Measurements from ENCODE around the gene IZUMO2. TPM values are rescaled to one million over a fixed set of nuclear protein-coding genes. Genes with fewer than 3 reads are reported as not detected.

Gene IZUMO2
- total RNA-seq (not detected in 2 replicates), polyA plus RNA-seq (not detected in 2 replicates)

DNA sequence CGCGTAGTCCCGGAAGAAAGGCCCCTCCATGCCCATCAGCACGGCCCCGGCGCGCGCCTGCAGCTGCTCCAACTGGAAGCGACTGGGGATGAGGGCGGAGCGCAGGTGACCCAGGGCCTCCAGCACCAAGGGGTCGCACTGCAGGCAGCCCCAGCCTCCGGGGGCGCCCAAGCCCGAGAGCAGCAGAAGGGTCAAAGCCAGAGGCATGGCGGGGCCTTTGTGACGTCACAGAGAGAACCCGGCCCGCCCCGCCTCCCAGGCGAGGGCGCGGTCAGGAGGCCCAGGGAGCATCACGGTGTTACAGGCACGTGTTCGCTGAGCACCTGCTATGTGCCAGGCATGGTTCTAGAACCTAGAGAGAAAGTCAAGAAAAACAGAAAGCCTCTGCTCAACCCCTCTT lies at the start of gene IZUMO2:
Gene IZUMO2 (minus strand): TSS at position 294 of the 400 bp plus-strand sequence. CDS start 87 bp downstream, at position 207.
- H3K27ac ChIP-seq: no peak within 1 kb of the TSS
- no peaks in the 10 kb centered on the region for H4K20me1 ChIP-seq (ENCODE audit: insufficient read depth, poor library complexity, severe bottlenecking)
- no peaks in the 10 kb centered on the region for H3K36me3 ChIP-seq (replicated peaks; ENCODE audit: insufficient read depth, low read depth)
- H3K79me2 ChIP-seq: no peaks in the 10 kb centered on the region
- DNase-seq (ENCODE audit: low spot score): no peak
- TF ChIP-seq EZH2phosphoT487 (IDR thresholded peaks at IDR 0.05; ENCODE audit: low read depth, severe bottlenecking, unreplicated experiment) (no peak), EZH2 (IDR thresholded peaks at IDR 0.05; ENCODE audit: borderline replicate concordance) (no peak), CTCF (IDR thresholded peaks at IDR 0.05; ENCODE audit: poor library complexity) (no peak)
- no peak within 1 kb of the TSS for H2AFZ ChIP-seq
- no peak within 1 kb of the TSS for H3K4me3 ChIP-seq
- no peaks in the 10 kb centered on the region for H3K9me2 ChIP-seq (replicated peaks; ENCODE audit: insufficient read depth)
- H3K27me3 ChIP-seq: no peaks in the 10 kb centered on the region
- H3K9me3 ChIP-seq (ENCODE audit: low read depth): no peaks in the 10 kb centered on the region
- 67% methylated on average over 26 of the region's 26 CpGs for WGBS (ENCODE audit: low lambda C conversion rate, missing lambda C conversion rate)
- H3K4me2 ChIP-seq: no peak within 1 kb of the TSS
- no peaks in the 10 kb centered on the region for H3K4me1 ChIP-seq (ENCODE audit: insufficient read depth)

DNA sequence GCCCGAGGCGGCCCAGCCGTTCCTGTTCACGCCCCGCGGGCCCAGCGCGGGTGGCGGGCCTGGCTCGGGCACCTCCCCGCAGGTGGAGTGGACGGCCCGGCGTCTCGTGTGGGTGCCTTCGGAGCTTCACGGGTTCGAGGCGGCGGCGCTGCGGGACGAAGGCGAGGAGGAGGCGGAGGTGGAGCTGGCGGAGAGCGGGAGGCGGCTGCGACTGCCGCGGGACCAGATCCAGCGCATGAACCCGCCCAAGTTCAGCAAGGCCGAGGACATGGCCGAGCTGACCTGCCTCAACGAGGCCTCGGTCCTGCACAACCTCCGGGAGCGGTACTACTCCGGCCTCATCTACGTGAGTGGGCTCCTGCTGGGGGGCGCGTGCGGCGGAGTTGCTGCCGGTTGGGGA lies 47.3 kb upstream of the IZUMO2 start:
- Histone ChIP-seq H3K9me2 (replicated peaks; ENCODE audit: insufficient read depth) (no peaks in the 10 kb centered on the region), H3K4me3 (no peak overlapping the region), H3K27me3 (no peaks in the 10 kb centered on the region), H3K9me3 (ENCODE audit: low read depth) (no peaks in the 10 kb centered on the region), H3K79me2 (peaks cover 10% of the 10 kb centered on the region), H3K4me2 (no peak overlapping the region), H4K20me1 (ENCODE audit: insufficient read depth, poor library complexity, severe bottlenecking) (no peaks in the 10 kb centered on the region), H3K36me3 (replicated peaks; ENCODE audit: insufficient read depth, low read depth) (no peaks in the 10 kb centered on the region), H3K27ac (no peak overlapping the region), H3K4me1 (ENCODE audit: insufficient read depth) (no peaks in the 10 kb centered on the region), H2AFZ (no peak overlapping the region)
- no peak for DNase-seq (ENCODE audit: low spot score)
- no peak for TF ChIP-seq CTCF (IDR thresholded peaks at IDR 0.05; ENCODE audit: poor library complexity)
- no peak for TF ChIP-seq EZH2phosphoT487 (IDR thresholded peaks at IDR 0.05; ENCODE audit: low read depth, severe bottlenecking, unreplicated experiment)
- no peak for TF ChIP-seq EZH2 (IDR thresholded peaks at IDR 0.05; ENCODE audit: borderline replicate concordance)
- WGBS (ENCODE audit: low lambda C conversion rate, missing lambda C conversion rate): 99% methylated on average over 39 of the region's 46 CpGs

DNA sequence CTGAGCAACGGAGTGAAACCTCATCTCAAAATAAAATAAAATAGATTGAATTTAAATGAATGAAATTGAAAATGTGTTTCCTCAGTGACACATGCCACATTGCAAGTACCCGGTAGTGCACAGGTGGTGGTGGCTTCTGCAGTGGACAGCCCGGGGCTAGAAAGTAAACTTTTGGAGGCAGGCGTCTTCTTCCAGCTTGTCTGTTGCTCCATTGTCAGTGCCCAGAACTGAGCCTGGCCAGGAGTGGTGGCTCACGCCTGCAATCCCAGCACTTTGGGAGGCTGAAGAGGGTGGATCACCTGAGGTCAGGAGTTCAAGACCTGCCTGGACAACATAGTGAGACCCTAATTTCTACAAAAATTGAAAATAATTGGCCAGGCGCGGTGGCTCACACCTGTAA lies 46.0 kb upstream of the IZUMO2 start:
- H3K4me1 ChIP-seq (ENCODE audit: insufficient read depth): peaks cover 9% of the 10 kb centered on the region
- no peak overlapping the region for H3K4me2 ChIP-seq
- TF ChIP-seq CTCF (IDR thresholded peaks at IDR 0.05; ENCODE audit: poor library complexity): no peak
- no peak for TF ChIP-seq EZH2 (IDR thresholded peaks at IDR 0.05; ENCODE audit: borderline replicate concordance)
- TF ChIP-seq EZH2phosphoT487 (IDR thresholded peaks at IDR 0.05; ENCODE audit: low read depth, severe bottlenecking, unreplicated experiment): no peak
- H3K27ac ChIP-seq: no peak overlapping the region
- H3K79me2 ChIP-seq: peaks cover 14% of the 10 kb centered on the region
- 95% methylated on average over 7 of the region's 7 CpGs for WGBS (ENCODE audit: low lambda C conversion rate, missing lambda C conversion rate)
- H4K20me1 ChIP-seq (ENCODE audit: insufficient read depth, poor library complexity, severe bottlenecking): no peaks in the 10 kb centered on the region
- no peaks in the 10 kb centered on the region for H3K27me3 ChIP-seq
- DNase-seq (ENCODE audit: low spot score): no peak
- no peaks in the 10 kb centered on the region for H3K9me2 ChIP-seq (replicated peaks; ENCODE audit: insufficient read depth)
- H3K9me3 ChIP-seq (ENCODE audit: low read depth): no peaks in the 10 kb centered on the region
- no peak overlapping the region for H3K4me3 ChIP-seq
- no peak overlapping the region for H2AFZ ChIP-seq
- no peaks in the 10 kb centered on the region for H3K36me3 ChIP-seq (replicated peaks; ENCODE audit: insufficient read depth, low read depth)

DNA sequence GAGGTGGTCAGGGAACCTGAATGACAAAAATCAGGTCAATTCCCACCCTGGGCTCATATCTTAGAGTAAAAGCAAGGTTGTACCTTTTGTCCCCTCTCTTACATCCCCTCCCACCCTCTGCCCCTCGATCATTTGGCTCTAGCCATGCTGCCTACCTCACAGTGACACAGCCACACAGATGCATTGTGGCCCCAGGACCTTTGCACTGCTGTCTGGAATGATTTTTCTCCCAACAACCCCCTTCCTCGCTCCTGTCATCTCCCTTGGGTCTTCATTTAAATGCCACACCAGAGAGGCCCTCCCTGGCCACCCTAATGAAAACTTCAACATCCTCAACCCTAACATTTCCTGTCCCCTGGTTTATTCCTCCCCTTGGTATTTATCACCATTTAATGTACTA lies 44.6 kb upstream of the IZUMO2 start:
- Histone ChIP-seq H4K20me1 (ENCODE audit: insufficient read depth, poor library complexity, severe bottlenecking) (no peaks in the 10 kb centered on the region), H3K27ac (no peak overlapping the region), H3K79me2 (peaks cover 15% of the 10 kb centered on the region), H3K9me2 (replicated peaks; ENCODE audit: insufficient read depth) (no peaks in the 10 kb centered on the region), H3K4me3 (no peak overlapping the region), H3K4me1 (ENCODE audit: insufficient read depth) (peaks cover 13% of the 10 kb centered on the region), H3K4me2 (no peak overlapping the region), H3K36me3 (replicated peaks; ENCODE audit: insufficient read depth, low read depth) (no peaks in the 10 kb centered on the region), H3K9me3 (ENCODE audit: low read depth) (no peaks in the 10 kb centered on the region), H3K27me3 (no peaks in the 10 kb centered on the region), H2AFZ (no peak overlapping the region)
- WGBS (ENCODE audit: low lambda C conversion rate, missing lambda C conversion rate): 76% methylated on average over 2 of the region's 2 CpGs
- no peak for DNase-seq (ENCODE audit: low spot score)
- TF ChIP-seq EZH2phosphoT487 (IDR thresholded peaks at IDR 0.05; ENCODE audit: low read depth, severe bottlenecking, unreplicated experiment): no peak

Measured in hepatocyte (in vitro differentiated cells).